GM12875 (cell line): ENCODE results near the gene SPATC1L.

ENCODE experiments used
- H3K4me3 ChIP-seq: one replicate; pipeline ENCODE4 v1.5.1; 2011; ENCODE audit warnings: low read depth, low read length, control low read depth
- TF ChIP-seq, protein P1 (sequence below): IDR thresholded peaks from 2 replicates; pipeline ENCODE4 v1.5.1; 2011; ENCODE audit warnings: low read depth, mild to moderate bottlenecking, control low read depth, inconsistent platforms, low read length, moderate library complexity, borderline replicate concordance; ENCODE audit not compliant: insufficient read depth

Gene SPATC1L

GRCh38 chr21:46219591-46220239 is 35.5 kb upstream of the SPATC1L start:
- TF ChIP-seq, protein P1, sequence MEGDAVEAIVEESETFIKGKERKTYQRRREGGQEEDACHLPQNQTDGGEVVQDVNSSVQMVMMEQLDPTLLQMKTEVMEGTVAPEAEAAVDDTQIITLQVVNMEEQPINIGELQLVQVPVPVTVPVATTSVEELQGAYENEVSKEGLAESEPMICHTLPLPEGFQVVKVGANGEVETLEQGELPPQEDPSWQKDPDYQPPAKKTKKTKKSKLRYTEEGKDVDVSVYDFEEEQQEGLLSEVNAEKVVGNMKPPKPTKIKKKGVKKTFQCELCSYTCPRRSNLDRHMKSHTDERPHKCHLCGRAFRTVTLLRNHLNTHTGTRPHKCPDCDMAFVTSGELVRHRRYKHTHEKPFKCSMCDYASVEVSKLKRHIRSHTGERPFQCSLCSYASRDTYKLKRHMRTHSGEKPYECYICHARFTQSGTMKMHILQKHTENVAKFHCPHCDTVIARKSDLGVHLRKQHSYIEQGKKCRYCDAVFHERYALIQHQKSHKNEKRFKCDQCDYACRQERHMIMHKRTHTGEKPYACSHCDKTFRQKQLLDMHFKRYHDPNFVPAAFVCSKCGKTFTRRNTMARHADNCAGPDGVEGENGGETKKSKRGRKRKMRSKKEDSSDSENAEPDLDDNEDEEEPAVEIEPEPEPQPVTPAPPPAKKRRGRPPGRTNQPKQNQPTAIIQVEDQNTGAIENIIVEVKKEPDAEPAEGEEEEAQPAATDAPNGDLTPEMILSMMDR, result no peak

DNA sequence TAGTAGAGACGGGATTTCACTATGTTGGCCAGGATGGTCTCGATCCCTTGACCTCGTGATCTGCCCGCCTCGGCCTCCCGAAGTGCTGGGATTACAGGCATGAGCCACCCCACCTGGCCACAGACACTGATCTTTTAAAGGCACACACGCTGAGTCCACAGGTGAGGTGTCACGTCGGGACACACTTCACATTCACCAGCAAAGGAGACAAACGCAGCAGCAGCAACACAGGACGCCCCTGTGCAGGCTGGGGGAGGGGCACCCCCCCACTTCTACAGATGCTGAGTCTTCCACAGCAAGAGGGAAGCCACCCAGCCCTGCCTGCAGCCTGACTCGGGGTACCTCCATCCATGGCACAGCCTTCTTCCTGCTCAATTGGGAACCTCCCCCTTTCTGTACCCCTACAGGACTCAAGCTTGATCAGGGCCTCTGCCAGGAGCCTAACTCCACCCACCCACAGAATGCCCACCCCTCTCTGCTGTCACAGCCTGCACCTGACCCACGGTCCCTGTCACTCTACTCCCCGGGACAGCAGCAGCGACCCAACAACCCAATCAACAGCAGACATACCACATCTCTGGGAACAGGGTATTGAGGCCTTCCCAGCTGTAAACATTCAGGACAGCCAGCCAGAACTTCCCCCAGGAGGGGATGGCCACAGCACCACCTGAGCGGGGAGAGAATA is 34.8 kb upstream of the SPATC1L start:
- TF ChIP-seq, protein P1, result no peak
- no peak overlapping the region for H3K4me3 ChIP-seq

More at GRCh38 chr21:46219591-46220239, 35.5 kb upstream of the SPATC1L start:
- H3K4me3 ChIP-seq, result no peak overlapping the region

DNA sequence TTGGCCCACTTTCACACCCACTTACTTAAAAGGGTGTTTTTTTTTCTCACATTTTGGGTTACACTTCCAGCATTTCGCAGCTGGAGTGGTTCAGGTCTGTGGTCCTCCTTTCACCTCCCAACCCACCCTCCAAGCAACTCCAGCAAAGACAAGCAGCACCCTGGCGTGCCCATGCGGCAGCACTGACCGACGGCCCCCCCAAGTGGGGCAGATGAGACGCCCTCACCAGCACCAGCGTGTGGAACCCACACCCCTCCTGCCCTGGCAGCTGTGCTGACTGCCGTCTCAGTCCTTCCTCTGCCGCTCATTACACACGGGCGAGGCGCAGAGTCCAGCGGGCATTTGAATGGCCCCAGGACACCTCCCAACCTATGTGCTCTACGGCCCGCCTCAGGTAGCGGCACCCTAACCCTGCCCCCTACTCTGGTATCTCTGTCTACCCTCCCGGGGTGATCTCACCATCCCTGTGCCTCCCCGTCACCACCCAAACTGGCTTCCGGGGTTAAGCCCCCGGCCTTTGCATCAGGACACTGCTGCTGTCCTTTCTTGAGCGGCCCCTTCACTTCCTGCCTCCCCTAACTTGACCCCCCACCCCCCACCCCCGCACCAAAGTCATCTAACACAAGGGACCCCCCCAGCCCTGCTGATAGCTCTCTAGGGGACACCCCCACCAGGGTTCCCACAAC is 33.4 kb upstream of the SPATC1L start:
- TF ChIP-seq, protein P1, result no peak

DNA sequence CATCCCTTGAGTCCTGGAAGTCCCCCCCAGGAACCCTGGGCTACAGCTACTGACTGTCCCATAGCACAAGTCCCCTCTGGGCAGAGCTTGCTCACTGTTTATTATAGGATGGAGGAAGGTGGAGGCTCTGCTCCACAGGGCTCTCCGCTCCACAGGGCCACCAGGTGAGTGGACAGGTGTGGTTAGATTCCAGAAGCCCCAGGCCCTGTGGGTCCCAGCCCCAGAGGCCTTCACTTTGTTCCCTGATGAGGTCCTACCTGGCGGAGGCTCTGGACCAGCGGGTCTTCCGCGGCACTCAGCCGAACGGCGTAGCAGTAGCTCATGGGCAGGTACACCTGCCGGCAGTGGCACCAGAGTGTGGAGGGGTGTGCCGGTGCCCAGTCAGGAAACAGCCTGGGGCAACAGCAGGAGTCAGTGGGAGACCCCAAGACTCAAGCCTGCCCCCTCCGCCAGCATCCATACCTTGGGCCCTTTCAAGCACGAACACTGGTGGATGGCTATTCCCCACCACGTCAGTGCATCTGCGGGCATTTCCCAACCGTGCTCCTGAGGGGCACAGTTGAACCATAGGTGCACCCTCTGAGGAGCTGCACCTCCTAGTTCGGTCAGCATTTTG is 32.0 kb upstream of the SPATC1L start:
- TF ChIP-seq, protein P1, result no peak
- no peak overlapping the region for H3K4me3 ChIP-seq

More for the DNA sequence above, 33.4 kb upstream of the SPATC1L start:
- no peak overlapping the region for H3K4me3 ChIP-seq

DNA sequence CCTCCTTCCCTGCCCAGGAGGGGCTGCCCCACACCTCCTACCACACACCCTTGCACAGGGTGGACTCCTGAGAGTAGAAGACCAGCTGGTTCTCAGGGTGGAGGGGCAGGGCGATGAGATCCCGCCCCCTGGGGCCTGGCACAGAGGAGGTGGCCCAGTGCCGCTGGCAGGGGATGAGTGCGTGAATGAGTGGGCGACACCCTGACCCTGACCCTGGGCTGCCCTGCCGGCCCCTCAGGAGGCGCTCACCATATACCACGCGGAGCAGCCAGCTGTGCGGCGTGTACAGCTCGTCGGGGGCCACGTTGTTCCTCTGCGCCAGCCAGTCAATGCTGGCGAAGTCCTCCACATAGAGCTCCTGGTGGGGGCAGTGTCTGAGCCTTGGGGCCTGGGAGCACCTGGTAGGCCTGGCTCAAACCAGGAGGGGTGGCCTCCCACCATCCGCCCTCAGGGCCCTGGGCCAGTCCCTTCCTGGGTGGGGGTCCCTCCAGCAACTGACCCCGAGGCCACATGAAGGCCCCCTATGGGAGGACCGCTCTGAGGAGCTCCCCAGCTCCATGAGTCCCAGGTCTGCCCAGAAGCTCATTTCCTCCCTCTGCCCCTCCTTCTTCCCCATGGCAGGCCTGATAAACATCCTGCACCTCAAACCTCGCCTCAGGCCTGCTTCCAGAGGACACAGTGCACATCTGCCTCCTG is 31.3 kb upstream of the SPATC1L start:
- TF ChIP-seq, protein P1, result no peak
- no peak overlapping the region for H3K4me3 ChIP-seq

GRCh38 chr21:46214478-46215340 is 30.4 kb upstream of the SPATC1L start:
- H3K4me3 ChIP-seq, result no peak overlapping the region
- TF ChIP-seq, protein P1, result no peak
